ENCODE measurements around the gene KRTAP5-2. TPM values are rescaled to one million over a fixed set of nuclear protein-coding genes. Genes with fewer than 3 reads are reported as not detected.
"Not testable (repeated sequence)": the region's sequence is repeated elsewhere in the genome, so short reads cannot be mapped to it uniquely, and the experiment has no call there.

Gene KRTAP5-2
- total RNA-seq, 2 donors from 2014 or later = not detected

DNA sequence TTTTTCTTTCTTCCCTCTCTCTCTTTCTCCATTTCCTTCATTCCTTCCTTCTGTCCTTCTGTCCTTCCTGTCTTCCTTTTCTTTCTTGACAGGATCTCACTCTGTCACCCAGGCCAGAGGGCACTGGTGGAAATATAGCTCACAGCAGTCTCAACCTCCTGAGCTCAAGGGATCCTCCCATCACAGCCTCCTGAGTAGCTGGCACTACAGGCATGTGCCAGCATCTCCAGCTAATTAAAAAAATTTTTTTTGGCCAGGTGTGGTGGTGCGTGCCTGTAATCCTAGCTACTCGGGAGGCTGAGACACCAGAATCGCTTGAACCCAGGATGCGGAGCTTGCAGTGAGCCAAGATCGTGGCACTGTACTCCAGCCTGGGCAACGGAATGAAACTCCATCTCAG is 21.3 kb downstream of the KRTAP5-2 start:
- Mint-ChIP-seq H3K27ac (no peak overlapping the region), H3K27me3 (ENCODE audit: insufficient read depth) (peaks cover 37% of the 10 kb centered on the region), H3K4me1 (no peaks in the 10 kb centered on the region), H3K36me3 (ENCODE audit: low read depth) (no peaks in the 10 kb centered on the region), H3K9me3 (peaks cover 8% of the 10 kb centered on the region), H3K4me3 (no peak overlapping the region)
- H3K4me3 ChIP-seq (ENCODE audit: low read length) = no peak overlapping the region
- H3K4me1 ChIP-seq (ENCODE audit: control insufficient read depth, insufficient read depth, low read length) = no peaks in the 10 kb centered on the region
- H3K36me3 ChIP-seq (ENCODE audit: control insufficient read depth, insufficient read depth, low read length) = no peaks in the 10 kb centered on the region
- peaks cover 35% of the 10 kb centered on the region for H3K27me3 ChIP-seq (ENCODE audit: control insufficient read depth, insufficient read depth, low read length, poor library complexity, severe bottlenecking)
- WGBS, 2 experiments (ENCODE audit: insufficient coverage in 1 of 2, insufficient read length in 1 of 2) = 93 to 95% methylated on average over 6 of the region's 6 CpGs
- no peak for TF ChIP-seq CTCF (conservative IDR thresholded peaks at IDR 0.05)
- no peaks in the 10 kb centered on the region for H3K9me3 ChIP-seq (ENCODE audit: control insufficient read depth, low read length)
- DNase-seq = no peak
- no peak overlapping the region for H3K27ac ChIP-seq (ENCODE audit: low read depth, low read length)
- no peak overlapping the region for H3K9ac ChIP-seq (ENCODE audit: extremely low read depth, low read length, poor library complexity, severe bottlenecking)

DNA sequence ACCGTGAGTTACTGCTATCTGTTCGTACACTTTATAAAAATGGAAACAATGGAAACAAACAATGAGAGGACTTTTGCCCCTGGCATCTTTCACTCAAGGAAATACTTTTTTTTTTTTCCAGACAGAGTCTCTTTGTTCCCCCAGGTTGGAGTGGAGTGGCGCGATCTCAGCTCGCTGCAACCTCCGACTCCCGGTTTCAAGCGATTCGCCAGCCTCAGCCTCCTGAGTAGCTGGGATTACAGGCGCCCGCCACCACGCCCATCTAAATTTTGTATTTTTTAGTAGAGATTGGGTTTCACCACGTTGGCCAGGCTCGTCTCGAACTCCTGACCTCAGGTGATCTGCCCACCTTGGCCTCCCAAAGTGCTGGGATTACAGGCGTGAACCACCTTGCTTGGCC is 22.3 kb downstream of the KRTAP5-2 start:
- peaks cover 37% of the 10 kb centered on the region for H3K27me3 Mint-ChIP-seq (ENCODE audit: insufficient read depth)

DNA sequence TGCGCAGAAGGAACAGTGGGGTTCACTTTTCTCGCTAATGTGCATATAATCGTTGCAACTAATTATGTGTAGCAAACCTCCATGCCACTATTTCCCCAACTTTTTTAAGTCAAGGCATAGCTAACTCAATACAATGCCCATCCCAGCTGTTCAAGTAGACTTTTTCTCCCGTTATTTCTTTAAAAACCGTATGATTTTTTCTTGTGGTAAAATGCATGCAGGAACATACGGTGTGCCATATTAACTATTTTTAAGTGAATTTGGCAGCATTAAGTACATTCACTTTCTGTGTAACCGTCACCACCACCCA is 23.2 kb downstream of the KRTAP5-2 start:
- no peaks in the 10 kb centered on the region for H3K4me1 Mint-ChIP-seq
- Histone ChIP-seq H3K4me1 (ENCODE audit: control insufficient read depth, insufficient read depth, low read length) (no peaks in the 10 kb centered on the region), H3K9ac (ENCODE audit: extremely low read depth, low read length, poor library complexity, severe bottlenecking) (no peak overlapping the region), H3K36me3 (ENCODE audit: control insufficient read depth, insufficient read depth, low read length) (no peaks in the 10 kb centered on the region), H3K27me3 (ENCODE audit: control insufficient read depth, insufficient read depth, low read length, poor library complexity, severe bottlenecking) (peaks cover 48% of the 10 kb centered on the region), H3K4me3 (ENCODE audit: low read length) (no peak overlapping the region), H3K27ac (ENCODE audit: low read depth, low read length) (no peak overlapping the region), H3K9me3 (ENCODE audit: control insufficient read depth, low read length) (no peaks in the 10 kb centered on the region)
- H3K27ac Mint-ChIP-seq = no peak overlapping the region
- DNase-seq = no peak
- TF ChIP-seq CTCF (conservative IDR thresholded peaks at IDR 0.05) = no peak
- no peaks in the 10 kb centered on the region for H3K36me3 Mint-ChIP-seq (ENCODE audit: low read depth)
- H3K4me3 Mint-ChIP-seq = no peak overlapping the region
- H3K27me3 Mint-ChIP-seq (ENCODE audit: insufficient read depth) = peaks cover 37% of the 10 kb centered on the region
- peaks cover 5% of the 10 kb centered on the region for H3K9me3 Mint-ChIP-seq
- WGBS, 2 experiments (ENCODE audit: insufficient coverage in 1 of 2, insufficient read length in 1 of 2) = 23 to 33% methylated on average over 6 to 7 of the region's 7 CpGs

More for the DNA sequence above, 22.3 kb downstream of the KRTAP5-2 start:
- H3K27me3 ChIP-seq (ENCODE audit: control insufficient read depth, insufficient read depth, low read length, poor library complexity, severe bottlenecking) = peaks cover 39% of the 10 kb centered on the region
- H3K27ac ChIP-seq (ENCODE audit: low read depth, low read length); H3K9me3 ChIP-seq (ENCODE audit: control insufficient read depth, low read length); H3K9ac ChIP-seq (ENCODE audit: extremely low read depth, low read length, poor library complexity, severe bottlenecking); H3K4me3 ChIP-seq (ENCODE audit: low read length); H3K4me3 Mint-ChIP-seq; DNase-seq; H3K36me3 Mint-ChIP-seq (ENCODE audit: low read depth); H3K4me1 Mint-ChIP-seq; H3K36me3 ChIP-seq (ENCODE audit: control insufficient read depth, insufficient read depth, low read length); H3K4me1 ChIP-seq (ENCODE audit: control insufficient read depth, insufficient read depth, low read length); H3K27ac Mint-ChIP-seq; H3K9me3 Mint-ChIP-seq: not testable (repeated sequence)
- WGBS, 2 experiments (ENCODE audit: insufficient coverage in 1 of 2, insufficient read length in 1 of 2) = 91% methylated on average over 16 of the region's 16 CpGs

DNA sequence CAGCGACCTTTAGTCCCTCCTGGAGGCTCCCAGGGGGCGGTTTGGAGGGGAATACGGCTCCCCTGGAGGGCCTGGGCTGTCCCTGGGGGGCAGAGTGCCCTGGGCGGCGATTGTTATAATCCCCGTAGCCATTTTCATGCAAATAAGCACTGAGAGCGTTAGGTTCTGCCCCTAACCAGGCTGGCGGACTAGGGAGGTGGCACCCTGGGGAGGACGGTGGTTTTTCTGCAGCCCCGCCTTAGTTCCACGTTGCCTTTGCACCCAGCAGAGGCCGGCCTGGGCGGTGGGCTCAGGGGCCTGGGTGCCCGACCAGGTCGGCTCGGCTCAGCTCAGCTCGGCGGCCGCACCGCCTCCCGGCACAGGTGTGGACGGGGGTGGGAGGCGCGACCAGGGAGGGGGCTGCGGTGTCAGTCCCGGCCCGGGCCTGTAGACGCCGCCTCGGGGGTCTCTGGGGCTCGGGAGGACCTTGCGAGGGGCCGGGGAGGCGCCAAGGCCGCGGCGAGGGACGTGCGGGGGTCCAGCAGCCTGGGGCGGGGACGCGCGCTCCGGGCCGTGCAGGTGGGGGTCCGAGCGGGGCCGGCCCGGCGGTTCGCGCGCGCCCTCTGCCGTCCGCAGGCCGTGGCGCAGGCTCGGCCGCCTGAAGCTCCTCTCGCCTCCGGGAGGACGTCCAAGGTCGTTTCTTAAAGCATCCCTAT is 23.7 kb downstream of the KRTAP5-2 start:
- Mint-ChIP-seq H3K36me3 (ENCODE audit: low read depth) (no peaks in the 10 kb centered on the region), H3K27ac (no peak overlapping the region), H3K27me3 (ENCODE audit: insufficient read depth) (peaks cover 39% of the 10 kb centered on the region), H3K4me1 (peaks cover 3% of the 10 kb centered on the region), H3K4me3 (peak overlapping the region; percentile 46), H3K9me3 (peaks cover 5% of the 10 kb centered on the region)
- peak; percentile 88 for TF ChIP-seq CTCF (conservative IDR thresholded peaks at IDR 0.05)
- H3K4me1 ChIP-seq (ENCODE audit: control insufficient read depth, insufficient read depth, low read length) = no peaks in the 10 kb centered on the region
- no peak overlapping the region for H3K27ac ChIP-seq (ENCODE audit: low read depth, low read length)
- H3K36me3 ChIP-seq (ENCODE audit: control insufficient read depth, insufficient read depth, low read length) = no peaks in the 10 kb centered on the region
- H3K9me3 ChIP-seq (ENCODE audit: control insufficient read depth, low read length) = no peaks in the 10 kb centered on the region
- peak overlapping the region; percentile 72 for H3K4me3 ChIP-seq (ENCODE audit: low read length)
- peak; percentile 86 for DNase-seq
- WGBS, 2 experiments (ENCODE audit: insufficient coverage in 1 of 2, insufficient read length in 1 of 2) = 0 to 1% methylated on average over 26 to 64 of the region's 64 CpGs
- H3K27me3 ChIP-seq (ENCODE audit: control insufficient read depth, insufficient read depth, low read length, poor library complexity, severe bottlenecking) = peaks cover 48% of the 10 kb centered on the region
- H3K9ac ChIP-seq (ENCODE audit: extremely low read depth, low read length, poor library complexity, severe bottlenecking) = no peak overlapping the region

All from endodermal cell (in vitro differentiated cells).